Esophagus squamous epithelium (tissue), 4 donors: ENCODE measurements around the gene HIVEP1.

ENCODE experiments used
- POLR2A ChIP-seq, 4 donors: fragments of 450-650 bp; IDR thresholded peaks; one replicate each; pipeline ENCODE4 v1.6.1; 2017; ENCODE audit warnings: antibody characterized with exemption in 4 of 4, mild to moderate bottlenecking in 4 of 4, moderate library complexity in 3 of 4
- TF ChIP-seq, protein P1 (sequence below), 6 experiments: fragments of 450-650 bp in 4 of 6; fragments of 200-600 bp in 2 of 6; sonication (generic) in 2 of 6; IDR thresholded peaks; one replicate each; pipeline ENCODE4 v1.5.1; 2016 to 2019; ENCODE audit warnings: antibody characterized with exemption in 6 of 6, mild to moderate bottlenecking in 4 of 6, moderate library complexity in 4 of 6

DNA sequence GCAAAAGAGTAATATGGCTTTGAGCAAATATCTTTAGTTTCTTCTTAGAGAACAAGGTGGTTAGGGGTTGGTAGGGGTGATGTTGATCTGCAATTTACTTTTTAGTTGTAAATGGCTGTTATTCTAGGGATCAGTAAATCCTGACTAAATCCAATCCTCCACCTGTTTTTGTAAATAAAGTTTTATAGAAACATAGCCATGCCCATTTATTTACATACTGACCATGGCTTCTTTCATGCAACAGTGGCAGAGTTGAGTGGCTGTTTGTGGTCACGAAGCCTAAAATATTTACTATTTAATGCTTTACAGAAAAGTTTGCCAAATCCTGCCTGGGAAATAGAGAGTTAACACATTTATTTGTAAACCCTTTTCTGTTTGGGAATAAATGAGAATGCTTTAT, 14.7 kb downstream of the HIVEP1 start:
- TF ChIP-seq, protein P1, sequence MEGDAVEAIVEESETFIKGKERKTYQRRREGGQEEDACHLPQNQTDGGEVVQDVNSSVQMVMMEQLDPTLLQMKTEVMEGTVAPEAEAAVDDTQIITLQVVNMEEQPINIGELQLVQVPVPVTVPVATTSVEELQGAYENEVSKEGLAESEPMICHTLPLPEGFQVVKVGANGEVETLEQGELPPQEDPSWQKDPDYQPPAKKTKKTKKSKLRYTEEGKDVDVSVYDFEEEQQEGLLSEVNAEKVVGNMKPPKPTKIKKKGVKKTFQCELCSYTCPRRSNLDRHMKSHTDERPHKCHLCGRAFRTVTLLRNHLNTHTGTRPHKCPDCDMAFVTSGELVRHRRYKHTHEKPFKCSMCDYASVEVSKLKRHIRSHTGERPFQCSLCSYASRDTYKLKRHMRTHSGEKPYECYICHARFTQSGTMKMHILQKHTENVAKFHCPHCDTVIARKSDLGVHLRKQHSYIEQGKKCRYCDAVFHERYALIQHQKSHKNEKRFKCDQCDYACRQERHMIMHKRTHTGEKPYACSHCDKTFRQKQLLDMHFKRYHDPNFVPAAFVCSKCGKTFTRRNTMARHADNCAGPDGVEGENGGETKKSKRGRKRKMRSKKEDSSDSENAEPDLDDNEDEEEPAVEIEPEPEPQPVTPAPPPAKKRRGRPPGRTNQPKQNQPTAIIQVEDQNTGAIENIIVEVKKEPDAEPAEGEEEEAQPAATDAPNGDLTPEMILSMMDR (IDR thresholded peaks at IDR 0.05), result no peak
- no peak for TF ChIP-seq POLR2A (IDR thresholded peaks at IDR 0.05)
